Lung (tissue), 12 donors: ENCODE measurements around the gene MCTP1. TPM values are rescaled to one million over a fixed set of nuclear protein-coding genes. Genes with fewer than 3 reads are reported as not detected.
"Not testable (repeated sequence)": the region's sequence is repeated elsewhere in the genome, so short reads cannot be mapped to it uniquely, and the experiment has no call there.

ENCODE experiments used
- ATAC-seq: fragments of 200-7000 bp; cut with Tn5 transposase; one replicate; pipeline ENCODE4 v1.9.1; 2020; ENCODE audit warnings: moderate number of reproducible peaks; ENCODE audit not compliant: insufficient read depth, low FRiP score
- DNase-seq, 3 donors: peaks; one replicate each; pipeline ENCODE4 v3.0.0-alpha.2; 2013 to 2017
- H3K27ac ChIP-seq, 2 donors: one replicate each; pipeline ENCODE4 v1.5.1; 2013; ENCODE audit warnings: mild to moderate bottlenecking in 2 of 2, moderate library complexity in 2 of 2, control low read depth in 1 of 2, inconsistent platforms in 1 of 2, low read depth in 1 of 2, low read length in 1 of 2
- H3K27me3 ChIP-seq, 3 donors: one replicate each; pipeline ENCODE4 v1.5.1; 2013; ENCODE audit warnings: low read length in 2 of 3; ENCODE audit not compliant: control insufficient read depth in 3 of 3, insufficient read depth in 3 of 3
- H3K36me3 ChIP-seq, 4 donors: one replicate each; pipeline ENCODE4 v1.5.1; 2013; ENCODE audit warnings: low read length in 4 of 4, mild to moderate bottlenecking in 1 of 4, moderate library complexity in 1 of 4; ENCODE audit not compliant: control insufficient read depth in 4 of 4, insufficient read depth in 4 of 4
- H3K4me1 ChIP-seq, 5 donors: one replicate each; pipeline ENCODE4 v1.5.1; 2013; ENCODE audit warnings: low read length in 5 of 5, mild to moderate bottlenecking in 2 of 5, moderate library complexity in 1 of 5; ENCODE audit not compliant: control insufficient read depth in 5 of 5, insufficient read depth in 5 of 5
- H3K4me3 ChIP-seq: one replicate; pipeline ENCODE4 v1.5.1; 2013; ENCODE audit warnings: mild to moderate bottlenecking, control low read depth, moderate library complexity
- H3K9ac ChIP-seq, 2 donors: one replicate each; pipeline ENCODE4 v1.5.1; 2013; ENCODE audit warnings: low read length in 2 of 2, control low read depth in 1 of 2; ENCODE audit not compliant: insufficient read depth in 1 of 2
- H3K9me3 ChIP-seq, 4 donors: one replicate each; pipeline ENCODE4 v1.5.1; 2013; ENCODE audit warnings: low read length in 3 of 4, mild to moderate bottlenecking in 1 of 4, moderate library complexity in 1 of 4; ENCODE audit not compliant: control insufficient read depth in 4 of 4, insufficient read depth in 3 of 4
- WGBS, 2 donors: extraction: QIAGEN DNeasy Blood & Tissue Kit; methylation state at CpG; one replicate each; pipeline ENCODE4 v1.1.7; 2013; 5-methylcytosine and 5-hydroxymethylcytosine counted together
- polyA plus RNA-seq, 2 donors: library from polyadenylated mRNA; stranded (reverse); fragments of 200-250 nt; gene quantifications; one replicate each; pipeline ENCODE4 v1.2.1, GENCODE V29; 2013
- total RNA-seq, 2 donors: library from RNA; depleted of rRNA in 1 of 2; stranded (reverse); fragments of >200 nt in 1 of 2; gene quantifications; one replicate each; pipeline ENCODE4 v1.2.1, GENCODE V29; 2014 to 2021
- TF ChIP-seq, protein P1 (sequence below): IDR thresholded peaks from 2 replicates; pipeline ENCODE4 v1.5.1; 2012; ENCODE audit warnings: mild to moderate bottlenecking; ENCODE audit errors: control extremely low read depth, extremely low read depth
- donor health status: control.
- donor health status: control.
- donor health status: Bipolar disorder and iron deficiency.
- donor health status: healthy.
- donor health status: DM: yes; HTN: yes; CAD: no.

The MCTP1 gene
- total and polyA plus RNA-seq, 4 donors, result 5.8 to 34.8 (median 27.4) TPM

- ATAC-seq, result no peak
- Histone ChIP-seq H3K36me3 (no peaks in the 10 kb centered on the region), H3K4me1 (peaks cover 0 to 17% (median 10%) of the 10 kb centered on the region in 5 donors), H3K4me3 (no peak overlapping the region), H3K27me3 (no peaks in the 10 kb centered on the region), H3K9ac (no peak overlapping the region), H3K9me3 (peaks cover 0 to 2% (median 0%) of the 10 kb centered on the region in 4 donors), H3K27ac (no peak overlapping the region)
- DNase-seq, result no peak
- TF ChIP-seq, protein P1, sequence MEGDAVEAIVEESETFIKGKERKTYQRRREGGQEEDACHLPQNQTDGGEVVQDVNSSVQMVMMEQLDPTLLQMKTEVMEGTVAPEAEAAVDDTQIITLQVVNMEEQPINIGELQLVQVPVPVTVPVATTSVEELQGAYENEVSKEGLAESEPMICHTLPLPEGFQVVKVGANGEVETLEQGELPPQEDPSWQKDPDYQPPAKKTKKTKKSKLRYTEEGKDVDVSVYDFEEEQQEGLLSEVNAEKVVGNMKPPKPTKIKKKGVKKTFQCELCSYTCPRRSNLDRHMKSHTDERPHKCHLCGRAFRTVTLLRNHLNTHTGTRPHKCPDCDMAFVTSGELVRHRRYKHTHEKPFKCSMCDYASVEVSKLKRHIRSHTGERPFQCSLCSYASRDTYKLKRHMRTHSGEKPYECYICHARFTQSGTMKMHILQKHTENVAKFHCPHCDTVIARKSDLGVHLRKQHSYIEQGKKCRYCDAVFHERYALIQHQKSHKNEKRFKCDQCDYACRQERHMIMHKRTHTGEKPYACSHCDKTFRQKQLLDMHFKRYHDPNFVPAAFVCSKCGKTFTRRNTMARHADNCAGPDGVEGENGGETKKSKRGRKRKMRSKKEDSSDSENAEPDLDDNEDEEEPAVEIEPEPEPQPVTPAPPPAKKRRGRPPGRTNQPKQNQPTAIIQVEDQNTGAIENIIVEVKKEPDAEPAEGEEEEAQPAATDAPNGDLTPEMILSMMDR, result no peak
These were observed 136.4 kb downstream of the MCTP1 start for GRCh38 chr5:95148453-95148852.

GRCh38 chr5:95143858-95144257, 141.0 kb downstream of the MCTP1 start:
- not testable (repeated sequence) for H3K9ac ChIP-seq, H3K9me3 ChIP-seq, ATAC-seq, DNase-seq, H3K36me3 ChIP-seq, H3K27me3 ChIP-seq, H3K4me3 ChIP-seq, H3K4me1 ChIP-seq, H3K27ac ChIP-seq
- 92 to 95% methylated on average over 2 of the region's 2 CpGs for WGBS, 2 donors

DNA sequence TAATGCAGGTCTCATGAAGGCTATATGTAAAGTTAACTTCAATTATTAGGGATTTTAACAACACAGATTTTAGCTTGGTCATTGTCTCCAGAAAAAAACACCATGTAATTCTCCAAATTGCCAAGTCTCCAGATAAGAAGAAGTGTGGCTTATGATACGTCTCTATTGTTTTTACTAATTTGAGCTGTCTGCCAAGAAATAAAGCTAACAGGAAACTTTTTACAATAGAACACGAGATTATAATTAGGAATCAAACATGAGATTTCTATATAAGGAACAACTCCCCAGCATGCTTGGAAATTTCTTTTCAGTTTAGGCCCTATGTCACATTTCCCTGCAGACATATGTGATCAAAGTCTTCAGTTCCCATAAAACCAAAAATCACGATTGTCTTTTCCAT, 142.7 kb downstream of the MCTP1 start:
- TF ChIP-seq, protein P1, result no peak
- H3K4me3 ChIP-seq, result no peak overlapping the region
- no peaks in the 10 kb centered on the region for H3K4me1 ChIP-seq
- no peaks in the 10 kb centered on the region for H3K27me3 ChIP-seq
- ATAC-seq, result no peak
- H3K36me3 ChIP-seq, result no peaks in the 10 kb centered on the region
- WGBS, 2 donors, result 63 to 83% methylated on average over 3 of the region's 3 CpGs
- no peaks in the 10 kb centered on the region for H3K9me3 ChIP-seq
- H3K9ac ChIP-seq, result no peak overlapping the region
- no peak for DNase-seq
- no peak overlapping the region for H3K27ac ChIP-seq

- no peak overlapping the region for H3K27ac ChIP-seq
- TF ChIP-seq, protein P1, result no peak
- no peak overlapping the region for H3K9ac ChIP-seq
- WGBS, 2 donors, result 47 to 81% methylated on average over 3 of the region's 3 CpGs
- no peak overlapping the region for H3K4me3 ChIP-seq
- H3K4me1 ChIP-seq, result no peaks in the 10 kb centered on the region
- no peaks in the 10 kb centered on the region for H3K27me3 ChIP-seq
- no peaks in the 10 kb centered on the region for H3K9me3 ChIP-seq
- DNase-seq (no peak), ATAC-seq (no peak)
- no peaks in the 10 kb centered on the region for H3K36me3 ChIP-seq
These were observed 143.8 kb downstream of the MCTP1 start for GRCh38 chr5:95141141-95141540.
